ENCODE results near the gene PLA2G12A. TPM values are rescaled to one million over a fixed set of nuclear protein-coding genes. Genes with fewer than 3 reads are reported as not detected.

Gene PLA2G12A
- total RNA-seq = 24.6 TPM

DNA sequence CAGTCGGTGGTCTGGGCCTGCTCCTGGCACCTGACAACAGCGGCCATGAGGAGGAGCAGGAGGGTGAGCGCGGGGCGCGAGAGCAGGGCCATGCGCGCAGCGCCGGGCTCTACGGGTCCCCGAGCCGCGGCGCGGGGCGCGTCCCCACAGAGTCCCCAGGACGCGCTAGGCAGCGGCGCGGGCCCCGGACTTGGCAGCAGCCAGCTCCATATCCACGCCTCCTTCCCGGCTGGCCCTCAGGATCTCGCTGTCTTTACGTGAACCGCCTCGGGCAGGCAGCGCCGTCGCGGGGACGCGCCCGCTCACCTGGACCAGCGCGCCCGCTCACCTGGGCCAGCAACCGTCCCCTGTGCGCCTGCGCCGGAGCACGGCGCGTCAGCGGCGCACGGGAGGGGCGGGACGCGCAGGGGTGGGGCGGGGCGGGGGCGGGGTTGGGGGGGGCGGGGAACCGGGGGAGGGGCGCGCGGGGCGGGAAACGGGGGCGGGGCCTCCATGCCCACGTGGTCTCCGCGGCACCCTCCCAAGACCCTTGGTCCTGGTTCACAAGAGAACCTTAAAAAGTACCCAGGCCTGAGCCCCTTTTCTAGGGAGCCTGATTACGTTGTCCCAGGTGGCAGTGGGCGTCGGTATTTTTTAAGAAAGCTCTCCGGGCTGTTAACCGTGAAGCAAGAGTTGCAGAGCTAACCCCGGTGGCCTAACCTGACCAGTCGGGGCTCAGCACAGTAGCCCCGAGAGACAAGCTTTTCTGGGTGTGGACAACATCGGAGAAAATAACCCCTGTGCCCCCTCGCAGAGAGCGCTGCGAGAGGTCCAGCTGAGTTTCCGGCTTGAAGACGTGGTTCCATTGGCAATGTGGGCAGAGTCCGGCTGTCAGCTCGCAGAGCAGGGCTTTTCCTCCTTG lies at the start of gene PLA2G12A:
Gene PLA2G12A, minus strand, starts transcription at position 353 of the 901 bp plus-strand sequence. Its CDS starts 261 bp downstream, at position 92.
- peaks cover 7% of the 10 kb centered on the region for H3K4me1 ChIP-seq (ENCODE audit: insufficient read depth, low read length)
- peak within 1 kb of the TSS; percentile 73 for H3K4me3 ChIP-seq (ENCODE audit: low read length)
- no peaks in the 10 kb centered on the region for H3K9me3 ChIP-seq (ENCODE audit: low read depth, low read length)
- no peaks in the 10 kb centered on the region for H3K27me3 ChIP-seq (ENCODE audit: insufficient read depth, low read length)

DNA sequence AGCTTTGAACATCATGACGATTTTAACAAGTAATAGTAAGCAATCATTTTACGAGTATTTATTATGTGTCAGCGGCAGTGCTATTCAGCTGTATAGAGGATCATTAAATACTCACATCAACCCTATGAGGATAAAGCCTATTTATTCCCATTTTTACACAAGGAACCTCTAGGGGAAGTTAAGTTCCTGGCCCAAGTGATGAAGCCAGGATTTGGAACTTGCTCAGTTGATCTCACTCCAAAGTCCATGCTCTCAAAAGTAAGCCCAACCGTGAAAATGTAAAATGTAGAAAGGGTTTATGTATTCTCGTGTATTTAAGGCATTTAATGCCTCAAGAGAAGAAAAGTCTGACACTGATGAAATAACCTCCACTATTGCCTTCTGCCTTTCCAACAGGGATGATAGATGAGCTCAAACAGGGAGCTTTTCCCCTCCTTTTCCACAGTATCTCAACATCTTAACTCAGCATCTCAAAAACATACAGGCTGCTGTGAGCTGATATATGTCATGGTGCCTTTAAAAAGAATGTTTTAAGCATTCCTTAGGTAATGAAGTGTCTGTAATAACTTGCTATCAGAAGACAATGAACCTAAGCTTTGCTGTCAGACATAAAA lies 35.0 kb upstream of the PLA2G12A start:
- Histone ChIP-seq H3K27me3 (ENCODE audit: insufficient read depth, low read length) (peaks cover 7% of the 10 kb centered on the region), H3K4me3 (ENCODE audit: low read length) (no peak overlapping the region), H3K9me3 (ENCODE audit: low read depth, low read length) (no peaks in the 10 kb centered on the region), H3K4me1 (ENCODE audit: insufficient read depth, low read length) (no peaks in the 10 kb centered on the region)

DNA sequence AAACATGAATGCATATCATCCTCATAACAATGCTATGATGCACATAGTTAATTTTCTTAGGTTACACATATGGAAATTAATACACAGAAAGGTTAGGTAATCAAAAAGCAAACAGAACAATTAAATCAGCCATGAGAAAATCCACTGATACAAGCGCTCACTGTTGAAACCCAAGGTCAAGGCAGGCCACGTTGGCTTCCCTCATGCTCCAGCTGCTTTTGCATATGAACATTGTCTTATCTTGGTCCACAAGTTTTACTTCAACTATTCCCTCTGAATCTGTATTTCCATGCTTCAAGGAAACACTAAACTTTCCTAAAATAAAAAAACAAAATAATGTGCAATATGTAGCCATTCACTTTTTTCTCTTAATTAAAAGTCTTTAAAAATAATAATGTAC lies 34.5 kb upstream of the PLA2G12A start:
- Histone ChIP-seq H3K9me3 (ENCODE audit: low read depth, low read length) (no peaks in the 10 kb centered on the region), H3K4me1 (ENCODE audit: insufficient read depth, low read length) (no peaks in the 10 kb centered on the region), H3K27me3 (ENCODE audit: insufficient read depth, low read length) (peaks cover 6% of the 10 kb centered on the region), H3K4me3 (ENCODE audit: low read length) (no peak overlapping the region)

DNA sequence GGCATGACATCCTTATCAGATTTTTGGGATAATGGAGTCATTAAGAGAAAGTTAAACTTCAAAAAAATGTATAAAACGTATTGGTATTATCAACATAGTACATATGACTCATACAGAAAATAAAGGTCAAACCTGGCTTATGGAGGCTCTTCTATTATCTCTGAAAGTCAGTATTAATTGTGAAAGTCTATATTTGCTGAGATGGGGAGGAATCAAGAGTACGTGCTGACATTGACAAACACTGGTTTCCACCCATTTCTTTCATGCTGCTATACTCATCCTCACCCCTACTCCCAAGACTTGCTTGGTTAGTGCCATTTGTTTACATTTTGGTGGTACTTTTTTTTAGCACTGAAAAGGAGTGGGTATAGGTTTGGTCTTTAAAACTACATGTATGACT lies 30.8 kb upstream of the PLA2G12A start:
- H3K4me3 ChIP-seq (ENCODE audit: low read length) = no peak overlapping the region
- H3K27me3 ChIP-seq (ENCODE audit: insufficient read depth, low read length) = peaks cover 4% of the 10 kb centered on the region
- no peaks in the 10 kb centered on the region for H3K4me1 ChIP-seq (ENCODE audit: insufficient read depth, low read length)
- H3K9me3 ChIP-seq (ENCODE audit: low read depth, low read length) = no peaks in the 10 kb centered on the region

DNA sequence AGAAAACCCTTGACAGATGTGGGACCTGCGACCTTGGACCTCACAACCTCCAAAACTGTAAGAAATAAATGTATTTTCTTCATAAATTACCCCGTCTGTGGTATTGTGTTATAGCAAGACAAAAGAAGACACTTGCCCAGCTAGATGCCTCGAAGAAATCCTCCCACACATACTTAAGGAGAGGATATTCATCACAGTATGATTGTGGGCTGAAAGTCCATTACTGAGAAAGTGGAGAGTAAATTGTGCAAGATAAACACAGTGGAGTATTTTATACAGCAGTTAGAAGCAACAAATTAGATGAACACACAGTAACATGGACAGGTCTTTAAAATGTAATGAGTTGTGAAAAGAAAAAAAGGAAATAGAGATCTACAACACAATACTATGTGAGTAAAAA lies 25.8 kb upstream of the PLA2G12A start:
- Histone ChIP-seq H3K27me3 (ENCODE audit: insufficient read depth, low read length) (no peaks in the 10 kb centered on the region), H3K4me1 (ENCODE audit: insufficient read depth, low read length) (no peaks in the 10 kb centered on the region), H3K4me3 (ENCODE audit: low read length) (no peak overlapping the region)

DNA sequence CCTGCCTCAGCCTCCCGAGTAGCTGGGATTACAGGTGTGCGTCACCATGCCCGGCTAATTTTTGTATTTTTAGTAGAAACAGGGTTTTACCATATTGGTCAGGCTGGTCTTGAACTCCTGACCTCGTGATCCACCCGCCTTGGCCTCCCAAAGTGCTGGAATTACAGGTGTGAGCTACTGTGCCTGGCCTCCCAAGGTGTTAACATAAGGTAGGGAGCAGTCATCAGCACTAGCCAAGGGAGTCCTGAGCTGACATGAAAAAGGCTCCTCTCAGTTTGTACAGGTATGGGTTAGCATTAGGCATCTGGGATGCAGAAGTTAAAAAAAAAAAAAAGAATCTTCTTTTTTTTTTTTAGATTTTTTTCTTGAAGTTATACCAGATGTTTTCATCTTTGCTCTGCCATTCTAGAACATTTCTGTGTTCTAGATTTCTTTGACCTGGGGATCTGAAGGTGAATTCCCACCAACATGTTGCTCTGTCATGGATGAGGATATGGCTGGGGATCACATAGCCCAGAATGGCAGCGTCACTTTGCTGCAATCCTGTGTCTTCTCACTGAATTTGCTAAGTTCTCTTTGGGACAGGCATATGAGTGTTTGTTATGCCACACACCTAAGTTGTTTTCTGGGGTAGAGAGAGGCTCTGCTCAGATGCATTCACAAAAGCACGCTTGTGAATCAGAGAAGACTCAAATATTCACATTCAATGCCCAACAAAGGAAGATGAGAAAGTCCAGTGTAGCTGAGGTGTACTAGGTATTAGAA lies 24.4 kb upstream of the PLA2G12A start:
- no peaks in the 10 kb centered on the region for H3K27me3 ChIP-seq (ENCODE audit: insufficient read depth, low read length)
- no peaks in the 10 kb centered on the region for H3K4me1 ChIP-seq (ENCODE audit: insufficient read depth, low read length)
- H3K9me3 ChIP-seq (ENCODE audit: low read depth, low read length) = no peaks in the 10 kb centered on the region
- no peak overlapping the region for H3K4me3 ChIP-seq (ENCODE audit: low read length)

More for the DNA sequence above, 25.8 kb upstream of the PLA2G12A start:
- H3K9me3 ChIP-seq (ENCODE audit: low read depth, low read length) = no peaks in the 10 kb centered on the region

DNA sequence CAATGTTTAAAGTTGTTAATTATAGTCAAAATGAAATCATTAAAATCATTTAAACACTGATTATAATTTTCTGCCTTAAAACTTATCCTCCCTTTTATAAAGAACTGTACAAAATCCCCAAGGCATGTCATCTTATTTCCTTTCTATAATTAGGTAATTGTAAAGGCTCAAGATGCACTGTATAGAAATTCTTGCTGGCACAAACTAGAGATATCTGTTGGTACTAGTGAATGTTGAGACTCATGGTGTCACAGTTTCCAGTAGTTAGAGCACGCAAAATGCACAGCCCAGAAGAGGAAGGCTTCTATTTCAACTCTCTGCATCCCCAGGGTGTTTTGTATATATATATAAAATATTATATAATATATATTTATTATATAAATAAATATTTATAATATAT lies 22.7 kb upstream of the PLA2G12A start:
- no peaks in the 10 kb centered on the region for H3K9me3 ChIP-seq (ENCODE audit: low read depth, low read length)
- no peaks in the 10 kb centered on the region for H3K27me3 ChIP-seq (ENCODE audit: insufficient read depth, low read length)
- no peaks in the 10 kb centered on the region for H3K4me1 ChIP-seq (ENCODE audit: insufficient read depth, low read length)
- no peak overlapping the region for H3K4me3 ChIP-seq (ENCODE audit: low read length)

DNA sequence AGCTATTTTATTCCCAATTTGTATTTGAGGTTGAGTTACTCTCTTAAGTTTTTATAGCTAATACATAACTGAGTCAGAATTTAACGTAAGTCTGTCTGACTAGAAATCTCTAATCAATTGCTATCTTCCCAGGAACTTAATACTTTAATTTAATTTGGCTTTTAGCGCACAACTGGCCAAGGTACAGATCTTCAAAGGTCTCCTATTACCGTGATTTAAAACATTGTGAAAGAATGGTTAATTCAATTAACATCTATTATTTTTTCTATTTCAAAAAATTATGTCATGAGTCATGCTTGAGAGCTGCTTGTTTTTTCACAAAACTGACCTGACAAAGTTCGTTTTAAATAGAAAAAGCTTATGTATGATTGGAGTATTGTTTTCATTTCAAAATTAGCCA lies 22.0 kb upstream of the PLA2G12A start:
- Histone ChIP-seq H3K4me3 (ENCODE audit: low read length) (no peak overlapping the region), H3K4me1 (ENCODE audit: insufficient read depth, low read length) (no peaks in the 10 kb centered on the region), H3K9me3 (ENCODE audit: low read depth, low read length) (no peaks in the 10 kb centered on the region), H3K27me3 (ENCODE audit: insufficient read depth, low read length) (no peaks in the 10 kb centered on the region)

DNA sequence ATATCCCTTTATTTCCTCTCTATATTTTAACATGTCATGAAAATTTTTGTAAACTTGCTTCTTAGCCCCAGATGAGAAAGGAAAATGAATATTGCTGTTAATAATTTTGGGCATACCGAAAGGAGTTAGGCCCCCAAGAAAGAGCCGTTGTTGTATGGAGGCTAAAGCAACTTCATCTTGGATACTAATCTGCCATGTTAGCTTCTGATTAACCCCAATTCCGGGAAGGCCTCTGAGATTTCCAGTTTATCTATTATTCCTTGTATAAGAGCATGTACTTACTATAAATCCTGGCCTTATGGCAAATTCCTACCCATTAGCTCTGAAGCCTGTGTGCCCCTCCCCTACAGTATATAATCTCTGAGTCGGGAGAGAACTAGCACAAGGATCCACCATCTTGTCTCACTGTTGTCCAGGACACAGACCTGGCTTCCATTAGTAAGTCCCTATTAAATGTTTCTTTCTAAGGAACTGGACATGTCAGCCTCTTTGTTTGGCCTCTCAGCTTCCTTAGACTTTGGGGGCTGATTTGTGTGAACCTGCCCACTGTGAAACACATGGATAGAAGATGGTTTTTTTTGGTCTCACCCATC lies 20.9 kb upstream of the PLA2G12A start:
- Histone ChIP-seq H3K4me3 (ENCODE audit: low read length) (no peak overlapping the region), H3K9me3 (ENCODE audit: low read depth, low read length) (no peaks in the 10 kb centered on the region), H3K4me1 (ENCODE audit: insufficient read depth, low read length) (no peaks in the 10 kb centered on the region), H3K27me3 (ENCODE audit: insufficient read depth, low read length) (no peaks in the 10 kb centered on the region)

DNA sequence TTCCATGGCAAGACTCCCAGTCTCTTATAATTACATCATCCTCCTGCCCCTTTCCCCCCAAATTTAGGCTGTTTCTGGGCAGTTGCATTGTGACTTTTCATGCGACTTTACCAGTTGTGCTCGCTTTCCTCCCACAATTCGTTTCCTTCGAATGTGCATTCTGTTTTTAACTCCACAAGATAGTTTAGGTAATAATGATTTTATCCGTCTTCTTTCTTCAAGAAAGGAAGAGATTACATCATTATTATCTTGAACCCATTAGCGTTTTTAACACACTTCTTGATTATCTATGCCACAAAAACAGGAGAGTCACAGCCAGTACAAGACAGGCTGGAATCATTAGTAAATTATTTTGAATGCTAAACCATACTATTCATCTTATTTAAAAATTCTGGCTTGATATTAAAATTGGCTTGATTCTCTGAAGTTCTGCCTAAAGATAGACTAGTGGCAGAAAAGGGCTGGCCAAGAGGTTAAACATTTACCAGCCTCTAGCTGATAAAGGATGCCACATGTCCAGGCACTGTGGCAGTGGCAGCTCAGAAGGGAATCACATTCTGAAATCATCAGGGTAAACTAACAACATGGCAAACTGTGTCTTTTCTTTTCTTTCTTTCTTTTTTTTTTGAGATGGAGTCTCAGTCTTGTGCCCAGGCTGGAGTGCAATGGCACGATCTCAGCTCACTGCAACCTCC lies 19.7 kb upstream of the PLA2G12A start:
- Histone ChIP-seq H3K9me3 (ENCODE audit: low read depth, low read length) (no peaks in the 10 kb centered on the region), H3K4me3 (ENCODE audit: low read length) (no peak overlapping the region), H3K27me3 (ENCODE audit: insufficient read depth, low read length) (no peaks in the 10 kb centered on the region), H3K4me1 (ENCODE audit: insufficient read depth, low read length) (no peaks in the 10 kb centered on the region)

DNA sequence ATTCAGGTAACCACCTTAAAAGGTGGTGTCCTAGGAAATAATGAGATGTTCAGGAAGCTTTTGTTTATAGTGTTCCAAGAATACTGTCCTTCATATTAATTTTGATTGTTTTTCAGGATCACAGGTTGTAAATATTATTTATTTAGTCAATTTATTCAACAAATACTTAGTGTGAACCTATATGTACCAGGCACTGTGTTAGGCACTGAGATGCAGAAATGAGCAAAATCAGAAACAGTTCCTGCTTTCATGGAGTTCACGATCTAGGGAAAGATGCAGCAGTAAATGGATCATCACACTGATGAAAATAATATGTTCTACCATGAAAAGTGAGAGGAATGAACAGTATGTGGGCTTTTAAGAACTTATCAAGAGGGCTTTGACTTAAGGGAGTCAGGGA lies 18.2 kb upstream of the PLA2G12A start:
- Histone ChIP-seq H3K27me3 (ENCODE audit: insufficient read depth, low read length) (peaks cover 3% of the 10 kb centered on the region), H3K9me3 (ENCODE audit: low read depth, low read length) (no peaks in the 10 kb centered on the region), H3K4me1 (ENCODE audit: insufficient read depth, low read length) (no peaks in the 10 kb centered on the region), H3K4me3 (ENCODE audit: low read length) (no peak overlapping the region)

DNA sequence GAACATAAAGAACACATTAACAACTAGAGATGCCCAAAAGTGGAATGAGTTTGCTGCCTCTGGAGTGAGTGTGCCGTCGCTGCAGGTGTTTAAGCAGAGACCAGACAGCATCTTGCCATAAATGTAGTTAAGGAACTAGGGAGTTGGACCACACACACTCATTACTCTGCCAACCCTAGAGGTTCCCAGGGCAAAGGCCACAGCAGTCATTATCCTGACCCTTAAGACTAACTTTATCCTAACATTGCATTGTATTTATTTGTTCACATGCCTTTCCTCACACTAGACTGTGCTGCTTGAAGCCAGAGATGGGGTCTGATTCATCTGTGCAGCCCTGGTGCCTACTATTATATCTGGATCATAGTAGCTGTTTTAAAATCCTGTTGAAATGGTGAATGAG lies 16.9 kb upstream of the PLA2G12A start:
- H3K27me3 ChIP-seq (ENCODE audit: insufficient read depth, low read length) = peaks cover 4% of the 10 kb centered on the region
- no peaks in the 10 kb centered on the region for H3K9me3 ChIP-seq (ENCODE audit: low read depth, low read length)
- H3K4me3 ChIP-seq (ENCODE audit: low read length) = no peak overlapping the region
- H3K4me1 ChIP-seq (ENCODE audit: insufficient read depth, low read length) = no peaks in the 10 kb centered on the region

DNA sequence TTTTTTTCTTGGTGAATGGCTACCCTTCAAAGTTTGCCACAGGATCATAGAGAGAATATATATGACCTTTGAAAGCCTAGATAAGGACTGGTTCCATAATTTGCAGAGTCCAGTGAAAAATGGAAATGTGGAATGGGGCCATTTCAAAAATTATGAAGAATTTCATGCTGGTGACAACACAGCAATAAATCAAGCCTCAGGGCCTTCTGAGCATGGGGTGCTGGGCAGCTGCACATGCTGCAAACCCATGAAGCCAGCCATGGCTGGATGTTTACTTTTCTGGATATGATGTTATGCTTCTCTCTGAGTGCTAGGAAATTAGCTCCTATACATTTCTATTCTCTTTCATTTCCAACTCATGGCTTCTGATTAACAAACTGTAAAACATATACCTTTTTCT lies 16.0 kb upstream of the PLA2G12A start:
- Histone ChIP-seq H3K9me3 (ENCODE audit: low read depth, low read length) (no peaks in the 10 kb centered on the region), H3K4me1 (ENCODE audit: insufficient read depth, low read length) (no peaks in the 10 kb centered on the region), H3K4me3 (ENCODE audit: low read length) (no peak overlapping the region), H3K27me3 (ENCODE audit: insufficient read depth, low read length) (peaks cover 4% of the 10 kb centered on the region)

DNA sequence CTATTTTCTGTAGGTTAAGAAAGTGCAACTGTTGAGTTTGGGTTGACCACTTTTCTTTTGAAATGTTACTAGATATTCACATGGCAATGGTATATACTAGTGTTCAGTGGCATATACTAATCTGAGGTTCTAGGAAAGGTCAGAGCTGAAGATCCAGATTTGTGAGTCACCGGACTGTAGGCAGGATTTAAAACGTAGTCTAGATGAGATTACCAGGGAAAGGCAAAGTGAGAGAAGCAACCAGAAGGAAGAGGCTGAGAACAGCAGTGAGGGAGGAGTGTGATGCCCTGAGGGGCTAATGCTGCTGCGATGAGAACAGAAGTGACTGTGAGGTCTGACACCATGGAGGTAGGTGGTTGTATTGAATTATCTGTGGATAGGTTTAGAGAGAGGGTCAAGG lies 9.7 kb upstream of the PLA2G12A start:
- H3K9me3 ChIP-seq (ENCODE audit: low read depth, low read length) = no peaks in the 10 kb centered on the region
- H3K4me3 ChIP-seq (ENCODE audit: low read length) = no peak overlapping the region
- no peaks in the 10 kb centered on the region for H3K4me1 ChIP-seq (ENCODE audit: insufficient read depth, low read length)
- peaks cover 8% of the 10 kb centered on the region for H3K27me3 ChIP-seq (ENCODE audit: insufficient read depth, low read length)
